Spleen (tissue), 11 donors: Measurements from ENCODE around the gene RTN4RL2. TPM values are rescaled to one million over a fixed set of nuclear protein-coding genes. Genes with fewer than 3 reads are reported as not detected.
A peak's percentile ranks its signal among the peaks of the same experiment; 100 is the strongest.

Experiments
- DNase-seq: peaks from one replicate; pipeline ENCODE4 v3.0.0-alpha.2; 2020
- H3K27ac ChIP-seq, 8 donors: fragments of 200-600 bp; sonication (generic) in 7 of 8; 1 replicate in 4 of 8; 2 replicates in 4 of 8; pipeline versions ENCODE4 v1.5.0 to v1.8.0; 2016 to 2021; ENCODE audit warnings: inconsistent platforms in 4 of 8, mild to moderate bottlenecking in 4 of 8, moderate library complexity in 1 of 8
- H3K27me3 ChIP-seq, 7 donors: fragments of 200-600 bp; sonication (generic) in 6 of 7; replicated peaks in 1 of 7; 1 replicate in 4 of 7; 2 replicates in 3 of 7; pipeline versions ENCODE4 v1.5.0 to v1.8.0; 2016 to 2021; ENCODE audit warnings: inconsistent platforms in 3 of 7, mild to moderate bottlenecking in 1 of 7
- H3K36me3 ChIP-seq, 6 donors: fragments of 200-600 bp; sonication (generic) in 5 of 6; 1 replicate in 4 of 6; 2 replicates in 2 of 6; pipeline versions ENCODE4 v1.5.0 to v1.8.0; 2016 to 2021; ENCODE audit warnings: inconsistent platforms in 2 of 6
- H3K4me1 ChIP-seq, 6 donors: fragments of 200-600 bp; sonication (generic) in 5 of 6; 1 replicate in 3 of 6; 2 replicates in 3 of 6; pipeline versions ENCODE4 v1.5.0 to v1.8.0; 2016 to 2021; ENCODE audit warnings: inconsistent platforms in 3 of 6
- H3K4me3 ChIP-seq, 8 donors: fragments of 200-600 bp; sonication (generic) in 7 of 8; 1 replicate in 4 of 8; 2 replicates in 4 of 8; pipeline versions ENCODE4 v1.5.0 to v1.8.0; 2016 to 2021; ENCODE audit warnings: inconsistent platforms in 4 of 8, mild to moderate bottlenecking in 4 of 8, moderate library complexity in 2 of 8
- H3K9me3 ChIP-seq, 8 donors: fragments of 200-600 bp; sonication (generic) in 7 of 8; 1 replicate in 4 of 8; 2 replicates in 4 of 8; pipeline versions ENCODE4 v1.5.0 to v1.8.0; 2016 to 2021; ENCODE audit warnings: inconsistent platforms in 4 of 8
- CTCF ChIP-seq, 11 experiments: fragments of 200-600 bp in 7 of 11; fragments of 450-650 bp in 4 of 11; sonication (generic) in 4 of 11; IDR thresholded peaks in 8 of 11; conservative IDR thresholded peaks in 3 of 11; 1 replicate in 7 of 11; 2 replicates in 4 of 11; pipeline versions ENCODE4 v1.4.0 to v1.8.0; 2016 to 2021; ENCODE audit warnings: antibody characterized with exemption in 11 of 11, inconsistent platforms in 4 of 11, mild to moderate bottlenecking in 1 of 11
- POLR2A ChIP-seq, 3 donors: fragments of 450-650 bp; IDR thresholded peaks; one replicate each; pipeline ENCODE4 v1.5.1; 2017; ENCODE audit warnings: antibody characterized with exemption in 3 of 3, mild to moderate bottlenecking in 1 of 3
- POLR2AphosphoS5 ChIP-seq, 3 donors: sonication (generic); formaldehyde crosslinking; IDR thresholded peaks; one replicate each; pipeline ENCODE4 v1.5.1; 2017; ENCODE audit warnings: antibody characterized with exemption in 3 of 3
- WGBS, 5 donors: extraction: QIAGEN DNeasy Blood & Tissue Kit in 3 of 5; methylation state at CpG; one replicate each; pipeline versions ENCODE4 v1.1.5 to v1.1.7; 2013 to 2018; 5-methylcytosine and 5-hydroxymethylcytosine counted together
- intact Hi-C: fragments of 100-400 bp; cut with DNase I; formaldehyde crosslinking; loops from one replicate; pipeline ENCODE4 v1.15.0; 2023; ENCODE audit warnings: low total_unique reads
- polyA plus RNA-seq, 3 donors: library from polyadenylated mRNA; stranded (reverse); fragments of 200-250 nt; gene quantifications; one replicate each; pipeline ENCODE4 v1.2.1, GENCODE V29; 2013
- total RNA-seq, 7 donors: library from RNA; depleted of rRNA in 3 of 7; stranded (reverse); fragments of >200 nt in 3 of 7; fragmentation: NEBNext Ultra II Directional in 4 of 7; extraction: Animal tissue kit (Norgen Biotek cat#: 25700) in 4 of 7; gene quantifications; one replicate each; pipeline versions ENCODE4 v1.1.0 to v1.2.1, GENCODE V29; 2016 to 2021
- donor health status: healthy with polysubstance abuse.
- donor health status: DM: no; HTN: no; CAD: no; lungs with moderate emphysema.
- donor health status: DM: no; HTN: no; CAD: no.
- donor health status: Bipolar disorder and iron deficiency.
- donor health status: healthy.
- donor health status: DM: no; HTN: no; CAD: no.
- donor health status: DM: yes; HTN: yes; CAD: no.

RTN4RL2 gene
- total and polyA plus RNA-seq, 10 donors = 0.15 to 2.0 (median 0.44) TPM

GRCh38 chr11:57499983-57500461 lies 39.7 kb downstream of the RTN4RL2 start:
- H3K27ac ChIP-seq = peak overlapping the region in 6 of 8 donors; percentile 48 to 80 (median 75)
- no peaks in the 10 kb centered on the region for H3K9me3 ChIP-seq
- H3K4me3 ChIP-seq = peak overlapping the region in 5 of 8 donors; percentile 6 to 56 (median 15)
- no peaks in the 10 kb centered on the region for H3K27me3 ChIP-seq
- TF ChIP-seq POLR2A (IDR thresholded peaks at IDR 0.05) (no peak), CTCF (IDR thresholded peaks at IDR 0.05 in 8 of 11, conservative IDR thresholded peaks at IDR 0.05 in 3 of 11) (peak in 1 of 11 experiments; percentile 0)
- peaks cover 3 to 26% (median 17%) of the 10 kb centered on the region in 6 donors for H3K4me1 ChIP-seq
- intact Hi-C loops = no loop called here
- H3K36me3 ChIP-seq = peaks cover 0 to 50% (median 0%) of the 10 kb centered on the region in 6 donors
- DNase-seq = no peak
- WGBS, 5 donors = 50 to 72% (median 61%) methylated on average over 12 of the region's 12 CpGs

GRCh38 chr11:57500515-57500914 lies 40.2 kb downstream of the RTN4RL2 start:
- peak overlapping the region in 2 of 8 donors; percentile 74 to 80 for H3K27ac ChIP-seq
- H3K4me3 ChIP-seq = no peak overlapping the region
- DNase-seq = no peak
- intact Hi-C loops = no loop called here
- H3K9me3 ChIP-seq = no peaks in the 10 kb centered on the region
- TF ChIP-seq CTCF (IDR thresholded peaks at IDR 0.05 in 8 of 11, conservative IDR thresholded peaks at IDR 0.05 in 3 of 11) (no peak), POLR2AphosphoS5 (IDR thresholded peaks at IDR 0.05) (no peak)
- 89 to 93% (median 91%) methylated on average over 8 of the region's 8 CpGs for WGBS, 5 donors
- H3K27me3 ChIP-seq = no peaks in the 10 kb centered on the region
- H3K4me1 ChIP-seq = peaks cover 3 to 26% (median 17%) of the 10 kb centered on the region in 6 donors
- peaks cover 0 to 49% (median 0%) of the 10 kb centered on the region in 6 donors for H3K36me3 ChIP-seq

GRCh38 chr11:57500926-57501325 lies 40.6 kb downstream of the RTN4RL2 start:
- no peak for DNase-seq
- peaks cover 3 to 26% (median 17%) of the 10 kb centered on the region in 6 donors for H3K4me1 ChIP-seq
- H3K27me3 ChIP-seq = no peaks in the 10 kb centered on the region
- H3K4me3 ChIP-seq = no peak overlapping the region
- H3K36me3 ChIP-seq = peaks cover 0 to 45% (median 0%) of the 10 kb centered on the region in 6 donors
- H3K27ac ChIP-seq = no peak overlapping the region
- WGBS, 5 donors = 93 to 96% (median 96%) methylated on average over 7 to 15 of the region's 15 CpGs
- no peaks in the 10 kb centered on the region for H3K9me3 ChIP-seq
- intact Hi-C loops = no loop called here
- no peak for TF ChIP-seq POLR2AphosphoS5 (IDR thresholded peaks at IDR 0.05)
- TF ChIP-seq POLR2A (IDR thresholded peaks at IDR 0.05) = no peak
- TF ChIP-seq CTCF (IDR thresholded peaks at IDR 0.05 in 8 of 11, conservative IDR thresholded peaks at IDR 0.05 in 3 of 11) = no peak

GRCh38 chr11:57501953-57502352 lies 41.6 kb downstream of the RTN4RL2 start:
- H3K9me3 ChIP-seq = no peaks in the 10 kb centered on the region
- TF ChIP-seq CTCF (IDR thresholded peaks at IDR 0.05 in 8 of 11, conservative IDR thresholded peaks at IDR 0.05 in 3 of 11) = no peak
- no peak for TF ChIP-seq POLR2A (IDR thresholded peaks at IDR 0.05)
- TF ChIP-seq POLR2AphosphoS5 (IDR thresholded peaks at IDR 0.05) = no peak
- no peak for DNase-seq
- peaks cover 3 to 26% (median 17%) of the 10 kb centered on the region in 6 donors for H3K4me1 ChIP-seq
- H3K36me3 ChIP-seq = peaks cover 0 to 44% (median 0%) of the 10 kb centered on the region in 6 donors
- H3K4me3 ChIP-seq = no peak overlapping the region
- WGBS, 5 donors = 89 to 95% (median 92%) methylated on average over 4 of the region's 4 CpGs
- H3K27ac ChIP-seq = no peak overlapping the region
- intact Hi-C loops = no loop called here
- H3K27me3 ChIP-seq = no peaks in the 10 kb centered on the region
